Heart right ventricle (tissue), 16 donors: ENCODE measurements around the gene SLC1A7. TPM values are rescaled to one million over a fixed set of nuclear protein-coding genes. Genes with fewer than 3 reads are reported as not detected.

Experiments
- ATAC-seq, 8 donors: fragments of 200-7000 bp; cut with Tn5 transposase; one replicate each; pipeline ENCODE4 v1.9.1; 2020; ENCODE audit warnings: mild to moderate bottlenecking in 8 of 8, moderate library complexity in 8 of 8, moderate number of reproducible peaks in 1 of 8
- DNase-seq, 2 donors: peaks; one replicate each; pipeline ENCODE4 v3.0.0-alpha.2; 2020
- H3K27ac ChIP-seq, 10 donors: fragments of 200-600 bp; sonication (generic) in 2 of 10; one replicate each; pipeline versions ENCODE4 v1.5.0 to v1.8.0; 2020 to 2022; ENCODE audit warnings: mild to moderate bottlenecking in 3 of 10
- H3K27me3 ChIP-seq, 7 donors: fragments of 200-600 bp; one replicate each; pipeline ENCODE4 v1.8.0; 2021 to 2022; ENCODE audit warnings: mild to moderate bottlenecking in 2 of 7
- H3K36me3 ChIP-seq, 9 donors: fragments of 200-600 bp; sonication (generic) in 1 of 9; one replicate each; pipeline versions ENCODE4 v1.5.0 to v1.8.0; 2020 to 2022; ENCODE audit warnings: mild to moderate bottlenecking in 2 of 9
- H3K4me1 ChIP-seq, 9 donors: fragments of 200-600 bp; sonication (generic) in 1 of 9; one replicate each; pipeline versions ENCODE4 v1.5.0 to v1.8.0; 2020 to 2022; ENCODE audit warnings: mild to moderate bottlenecking in 4 of 9
- H3K4me3 ChIP-seq, 10 donors: fragments of 200-600 bp; sonication (generic) in 2 of 10; one replicate each; pipeline versions ENCODE4 v1.5.0 to v1.8.0; 2020 to 2022; ENCODE audit warnings: mild to moderate bottlenecking in 7 of 10, moderate library complexity in 2 of 10
- H3K9me3 ChIP-seq, 11 donors: fragments of 200-600 bp in 10 of 11; sonication (generic) in 2 of 11; one replicate each; pipeline versions ENCODE4 v1.5.0 to v1.8.0; 2013 to 2022; ENCODE audit warnings: mild to moderate bottlenecking in 2 of 11, control low read depth in 1 of 11, moderate library complexity in 1 of 11
- CTCF ChIP-seq, 9 donors: fragments of 200-600 bp; sonication (generic) in 2 of 9; IDR thresholded peaks; one replicate each; pipeline versions ENCODE4 v1.5.0 to v1.8.0; 2021 to 2022; ENCODE audit warnings: antibody characterized with exemption in 9 of 9, mild to moderate bottlenecking in 5 of 9, moderate library complexity in 1 of 9
- WGBS, 2 donors: extraction: QIAGEN DNeasy Blood & Tissue Kit; methylation state at CpG; one replicate each; pipeline ENCODE4 v1.1.7; 2013; ENCODE audit warnings: inconsistent platforms in 1 of 2; 5-methylcytosine and 5-hydroxymethylcytosine counted together
- intact Hi-C, 10 donors: fragments of 100-400 bp; cut with DNase I; formaldehyde crosslinking; loops; one replicate each; pipeline versions ENCODE4 v1.11.1 to v1.14.2; 2022
- polyA plus RNA-seq, 2 donors: library from polyadenylated mRNA; stranded (reverse); fragments of 200-250 nt; gene quantifications; one replicate each; pipeline ENCODE4 v1.2.3, GENCODE V29; 2013
- total RNA-seq, 10 donors: library from RNA; stranded (reverse); fragmentation: NEBNext Ultra II Directional in 3 of 10; extraction: Animal tissue kit (Norgen Biotek cat#: 25700) in 3 of 10; gene quantifications; one replicate each; pipeline versions ENCODE4 v1.2.1 to v1.2.4, GENCODE V29; 2021 to 2023
- donor health status: Arrhythmogenic right ventricular cardiomyopathy.
- donor health status: ischemic (EF 13 %, LVEDD 7.1; RV severe dilation, severe dysfunction).
- donor health status: healthy with polysubstance abuse.
- donor health status: DM: no; HTN: yes; CAD: no.
- donor health status: DM: no; HTN: no; CAD: no.
- donor health status: ischemic (EF 25% LVEDD 6.9; RV normal size, moderate dysfunction).
- donor health status: ischemic (EF 25% LVEDD 5.7; RV mildly dilated, moderate dysfunction).
- donor health status: healthy.
- donor health status: DM: yes; HTN: yes; CAD: no.
- donor health status: Ischemic cardiomyopathy.
- donor health status: ischemic (EF 35%, LVEDD 5.7; RV mildly dilated, moderate dysfunction).
- donor health status: nonischemic (EF 11% LVEDD 7.7; RV severe dilation, severe dysfunction).
- donor health status: DM: yes; HTN: yes; CAD: no.
- donor health status: PGD.
- donor health status: ischemic (EF 29% LVEDD 5.4; RV normal size, mild dysfunction).
- donor health status: nonischemic (EF 23%, LVEDD 6.1; RV moderate dilation, normal function).

SLC1A7 gene
- total and polyA plus RNA-seq, 12 donors: 0.04 to 2.0 (median 0.42) TPM

- WGBS, 2 donors: 74 to 81% methylated on average over 18 of the region's 18 CpGs
These were observed 31.9 kb downstream of the SLC1A7 start for GRCh38 chr1:53110370-53111072.

GRCh38 chr1:53108646-53109580, 33.5 kb downstream of the SLC1A7 start:
- Histone ChIP-seq H3K4me1 (peaks cover 11 to 52% (median 30%) of the 10 kb centered on the region in 9 donors), H3K27me3 (no peaks in the 10 kb centered on the region), H3K36me3 (no peaks in the 10 kb centered on the region), H3K9me3 (peaks cover 0 to 9% (median 0%) of the 10 kb centered on the region in 11 donors), H3K27ac (peak overlapping the region in 4 of 10 donors; percentile 0 to 30 (median 24)), H3K4me3 (no peak overlapping the region)
- ATAC-seq (peak in 7 of 8 donors; percentile 11 to 68 (median 61)), DNase-seq (no peak)
- intact Hi-C loops: no loop called here
- TF ChIP-seq CTCF (IDR thresholded peaks at IDR 0.05): no peak
- 33 to 36% methylated on average over 14 of the region's 14 CpGs for WGBS, 2 donors

More at GRCh38 chr1:53110370-53111072, 31.9 kb downstream of the SLC1A7 start:
- H3K4me1 ChIP-seq: peaks cover 11 to 36% (median 22%) of the 10 kb centered on the region in 9 donors
- peak overlapping the region in 2 of 10 donors; percentile 7 to 35 for H3K27ac ChIP-seq
- DNase-seq (no peak), ATAC-seq (peak in 2 of 8 donors; percentile 8 to 9)
- peaks cover 0 to 9% (median 0%) of the 10 kb centered on the region in 11 donors for H3K9me3 ChIP-seq
- no peaks in the 10 kb centered on the region for H3K36me3 ChIP-seq
- intact Hi-C loops: no loop called here
- no peak for TF ChIP-seq CTCF (IDR thresholded peaks at IDR 0.05)
- H3K27me3 ChIP-seq: no peaks in the 10 kb centered on the region
- no peak overlapping the region for H3K4me3 ChIP-seq

GRCh38 chr1:53107570-53108322, 34.7 kb downstream of the SLC1A7 start:
- intact Hi-C loops: no loop called here
- H3K9me3 ChIP-seq: peaks cover 0 to 9% (median 0%) of the 10 kb centered on the region in 11 donors
- H3K36me3 ChIP-seq: no peaks in the 10 kb centered on the region
- no peaks in the 10 kb centered on the region for H3K27me3 ChIP-seq
- DNase-seq (no peak), ATAC-seq (no peak)
- no peak for TF ChIP-seq CTCF (IDR thresholded peaks at IDR 0.05)
- H3K4me3 ChIP-seq: no peak overlapping the region
- no peak overlapping the region for H3K27ac ChIP-seq
- peaks cover 11 to 52% (median 30%) of the 10 kb centered on the region in 9 donors for H3K4me1 ChIP-seq
- WGBS, 2 donors: 77% methylated on average over 15 of the region's 15 CpGs

GRCh38 chr1:53107090-53107489, 35.3 kb downstream of the SLC1A7 start:
- no peak overlapping the region for H3K27ac ChIP-seq
- peaks cover 11 to 52% (median 30%) of the 10 kb centered on the region in 9 donors for H3K4me1 ChIP-seq
- intact Hi-C loops: no loop called here
- DNase-seq (no peak), ATAC-seq (no peak)
- 97 to 98% methylated on average over 7 of the region's 7 CpGs for WGBS, 2 donors
- H3K27me3 ChIP-seq: no peaks in the 10 kb centered on the region
- TF ChIP-seq CTCF (IDR thresholded peaks at IDR 0.05): no peak
- peaks cover 0 to 3% (median 0%) of the 10 kb centered on the region in 11 donors for H3K9me3 ChIP-seq
- no peak overlapping the region for H3K4me3 ChIP-seq
- H3K36me3 ChIP-seq: no peaks in the 10 kb centered on the region
